Stimulated activated naive CD4-positive, alpha-beta T cell treated with Interleukin-2 at 50 U/mL for 16 hours (primary cell): ENCODE measurements around the gene PODXL2.
"Not testable (repeated sequence)": the region's sequence is repeated elsewhere in the genome, so short reads cannot be mapped to it uniquely, and the experiment has no call there.

ENCODE experiments used
- DNase-seq: peaks from one replicate; lab custom pipeline; 2025; lab: John Stamatoyannopoulos, UW

Gene PODXL2

GRCh38 chr3:127674790-127675189 lies 45.8 kb downstream of the PODXL2 start:
- DNase-seq, result no peak

DNA sequence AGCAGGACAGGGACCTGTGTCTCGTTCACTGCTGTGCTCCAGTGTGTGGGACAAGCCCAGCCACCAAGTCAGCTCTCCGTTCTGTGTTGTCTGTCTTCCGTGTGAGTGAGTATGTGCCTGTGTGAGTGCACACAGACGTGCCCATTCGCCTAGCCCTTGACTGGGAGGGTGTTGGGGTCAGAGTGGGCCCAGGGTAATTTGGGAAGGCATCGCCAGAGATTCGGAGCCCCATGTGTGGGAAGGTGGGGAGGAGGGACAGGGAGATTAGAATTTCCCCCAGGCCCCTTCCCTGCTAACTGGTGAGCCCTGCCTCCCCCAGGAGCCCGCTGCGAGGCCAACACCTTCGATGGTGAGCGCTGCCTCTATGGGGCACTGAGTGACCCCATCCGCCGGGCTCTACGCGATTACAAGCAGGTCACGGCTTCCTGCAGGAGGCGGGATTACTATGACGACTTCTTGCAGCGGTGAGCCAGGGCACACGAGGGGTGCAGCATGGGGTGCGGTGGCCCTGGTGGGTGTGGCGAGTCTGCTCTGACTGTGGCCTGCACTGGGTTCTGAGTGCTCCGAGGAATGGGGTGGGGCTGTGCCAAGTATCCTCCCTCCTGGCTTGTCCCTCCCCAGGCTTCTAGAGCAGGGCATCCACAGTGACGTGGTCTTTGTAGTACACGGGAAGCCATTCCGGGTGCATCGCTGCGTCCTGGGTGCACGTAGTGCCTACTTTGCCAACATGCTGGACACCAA lies 46.8 kb downstream of the PODXL2 start:
- DNase-seq, result no peak

DNA sequence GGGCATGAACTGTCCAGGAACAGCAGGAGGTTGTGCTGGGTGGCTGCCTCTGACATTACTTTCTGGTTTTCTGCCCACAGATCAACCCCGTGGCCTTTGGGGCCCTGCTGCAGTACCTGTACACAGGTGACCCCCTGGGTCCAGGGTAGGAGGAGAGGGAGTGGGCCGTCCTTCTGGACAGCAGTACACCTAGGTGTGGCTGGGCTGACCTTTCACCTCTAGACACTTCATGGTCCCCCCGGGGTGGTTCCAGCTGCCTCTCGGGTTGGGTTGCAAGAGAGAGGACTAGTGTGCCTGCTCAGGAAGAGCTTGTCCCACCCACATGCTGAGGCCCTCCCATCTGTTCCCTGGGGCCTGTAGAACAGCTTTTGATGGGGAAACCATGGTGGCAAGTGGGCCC lies 47.5 kb downstream of the PODXL2 start:
- DNase-seq, result no peak

- no peak for DNase-seq
These were observed 48.0 kb downstream of the PODXL2 start for GRCh38 chr3:127676921-127677351.

DNA sequence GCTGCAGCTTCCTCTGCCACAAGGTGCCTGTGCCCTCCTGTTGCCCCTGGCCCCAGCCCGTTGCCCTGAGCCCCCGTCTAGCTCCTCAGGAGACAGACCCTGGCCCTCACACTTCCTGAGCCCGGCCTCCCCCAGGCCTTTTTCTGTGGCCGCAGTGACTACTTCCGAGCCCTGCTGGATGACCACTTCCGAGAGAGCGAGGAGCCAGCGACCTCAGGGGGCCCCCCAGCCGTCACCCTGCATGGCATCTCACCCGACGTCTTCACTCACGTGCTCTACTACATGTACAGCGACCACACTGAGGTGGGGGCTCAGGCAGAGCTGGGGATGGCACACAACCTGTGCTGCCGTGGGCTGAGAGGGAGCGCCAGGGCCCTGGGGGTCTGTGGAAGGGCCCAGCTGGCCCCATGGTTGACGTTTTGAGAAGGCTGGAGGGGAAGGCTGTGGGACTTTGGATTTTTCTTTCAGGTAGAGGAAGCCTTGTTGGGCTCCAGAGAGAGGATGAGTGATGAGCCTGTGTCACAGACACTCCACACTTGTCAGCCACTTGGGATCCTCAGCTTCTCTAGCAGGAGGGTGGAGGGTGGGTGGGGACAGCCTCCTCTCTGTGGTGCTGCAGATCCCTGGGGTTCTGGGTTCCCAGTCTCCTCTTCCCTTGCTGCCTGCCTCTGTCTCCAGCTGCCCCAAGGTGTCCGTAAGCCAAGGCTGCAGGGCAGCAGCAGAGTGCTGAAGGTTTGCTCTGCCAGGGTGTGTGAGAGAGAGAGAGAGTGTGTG lies 48.7 kb downstream of the PODXL2 start:
- DNase-seq, result no peak

DNA sequence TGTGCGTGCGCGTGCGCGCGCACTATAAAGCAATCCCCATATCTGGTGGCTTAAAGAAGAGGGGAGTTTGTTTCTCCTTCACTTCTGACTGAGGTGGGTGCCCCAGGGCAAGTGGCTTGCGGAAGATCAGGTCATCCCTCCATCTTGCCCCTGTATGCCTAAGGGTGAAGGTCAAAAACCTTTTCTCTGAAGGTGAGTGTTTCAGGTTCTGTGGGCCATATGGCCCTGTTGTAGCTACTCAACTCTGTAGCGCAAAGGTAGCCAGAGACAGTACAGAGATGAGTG lies 49.3 kb downstream of the PODXL2 start:
- DNase-seq, result no peak

GRCh38 chr3:127678611-127679533 lies 49.9 kb downstream of the PODXL2 start:
- no peak for DNase-seq

GRCh38 chr3:127679534-127680145 lies 50.7 kb downstream of the PODXL2 start:
- no peak for DNase-seq

DNA sequence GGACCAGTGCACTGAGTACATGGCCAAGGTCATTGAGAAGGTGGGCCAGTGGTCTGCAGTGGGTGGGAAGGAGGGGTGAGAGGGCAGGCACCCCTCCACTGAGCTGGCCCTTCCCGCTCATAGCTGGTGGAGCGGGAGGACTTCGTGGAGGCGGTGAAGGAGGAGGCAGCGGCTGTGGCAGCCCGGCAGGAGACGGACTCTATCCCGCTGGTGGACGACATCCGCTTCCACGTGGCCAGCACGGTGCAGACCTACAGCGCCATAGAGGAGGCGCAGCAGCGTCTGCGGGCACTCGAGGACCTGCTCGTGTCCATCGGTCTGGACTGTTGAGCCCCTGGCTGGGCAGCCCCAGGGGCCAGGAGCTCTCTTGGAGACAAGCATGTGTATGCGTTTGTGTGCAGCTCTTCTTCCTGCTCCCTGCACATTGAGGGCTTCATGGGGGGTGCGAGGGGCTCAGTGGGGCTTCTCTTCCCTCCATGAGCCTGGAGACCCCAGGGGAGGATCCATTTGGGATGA lies 51.2 kb downstream of the PODXL2 start:
- DNase-seq, result no peak

GRCh38 chr3:127680798-127681221 lies 51.8 kb downstream of the PODXL2 start:
- no peak for DNase-seq

DNA sequence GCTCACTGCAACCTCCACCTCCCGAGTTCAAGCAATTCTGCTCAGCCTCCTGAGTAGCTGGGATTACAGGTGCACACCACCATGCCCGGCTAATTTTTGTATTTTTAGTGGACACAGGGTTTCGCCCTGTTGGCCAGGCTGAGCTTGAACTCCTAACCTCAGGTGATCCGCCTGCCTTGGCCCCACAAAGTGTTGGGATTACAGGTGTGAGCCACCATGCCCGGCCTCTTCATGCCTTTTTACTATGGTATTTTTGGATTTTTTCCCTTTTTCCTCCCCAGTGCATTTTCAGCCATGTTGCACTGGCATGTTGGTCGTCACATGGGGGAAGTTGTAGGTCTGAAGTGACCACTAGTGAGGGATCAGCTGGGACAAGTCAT lies 53.2 kb downstream of the PODXL2 start:
- not testable (repeated sequence) for DNase-seq

DNA sequence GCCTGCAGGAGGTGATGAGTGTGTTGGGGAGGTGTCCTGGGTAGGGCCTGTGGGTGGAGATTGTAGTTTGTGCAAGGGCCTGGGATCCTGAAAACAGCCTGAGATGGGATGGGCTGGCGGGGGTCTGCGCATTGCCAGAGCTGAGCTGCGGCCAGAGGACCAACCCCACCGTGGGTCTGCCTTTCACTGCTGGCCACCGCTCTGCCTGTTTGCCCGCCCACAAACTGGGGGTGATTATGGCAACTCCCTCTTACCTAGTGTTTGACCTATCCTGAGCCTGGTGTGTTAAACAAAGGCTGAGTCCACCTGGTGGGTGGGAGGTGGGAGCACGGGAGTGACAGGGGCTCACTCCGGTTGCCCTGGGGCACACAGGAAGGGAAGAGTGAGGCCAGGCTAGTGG lies 53.6 kb downstream of the PODXL2 start:
- DNase-seq, result no peak

GRCh38 chr3:127684871-127685707 lies 56.1 kb downstream of the PODXL2 start:
- DNase-seq, result no peak

GRCh38 chr3:127685708-127686511 lies 56.9 kb downstream of the PODXL2 start:
- DNase-seq, result no peak

- no peak for DNase-seq
These were observed 57.5 kb downstream of the PODXL2 start for GRCh38 chr3:127686512-127686894.

- DNase-seq, result no peak
These were observed 58.3 kb downstream of the PODXL2 start for GRCh38 chr3:127687228-127687737.

GRCh38 chr3:127688022-127688415 lies 59.0 kb downstream of the PODXL2 start:
- no peak for DNase-seq

GRCh38 chr3:127688416-127689265 lies 59.7 kb downstream of the PODXL2 start:
- DNase-seq, result no peak

- DNase-seq, result no peak
These were observed 60.4 kb downstream of the PODXL2 start for GRCh38 chr3:127689266-127689860.
